Bronchial epithelial cell (primary cell): ENCODE results near the gene DUSP22. TPM values are rescaled to one million over a fixed set of nuclear protein-coding genes. Genes with fewer than 3 reads are reported as not detected.
A peak's percentile ranks its signal among the peaks of the same experiment; 100 is the strongest.

ENCODE experiments used
- DNase-seq: peaks from one replicate; pipeline ENCODE4 v3.0.0-alpha.2; 2010; ENCODE audit warnings: low read depth
- FAIRE-seq: peaks from 2 replicates; lab custom pipeline; 2011; peaks lifted over from hg19 to GRCh38; lab: Jason Lieb, UNC
- H3K27me3 ChIP-seq: 2 replicates; pipeline ENCODE4 v1.5.1; 2011; ENCODE audit warnings: low read length; ENCODE audit not compliant: control insufficient read depth, insufficient read depth
- H3K36me3 ChIP-seq: 2 replicates; pipeline ENCODE4 v1.5.1; 2011; ENCODE audit warnings: low read length; ENCODE audit not compliant: control insufficient read depth, insufficient read depth
- H3K4me3 ChIP-seq: 2 replicates; pipeline ENCODE4 v1.5.1; 2011; ENCODE audit warnings: mild to moderate bottlenecking, low read depth, low read length, control low read depth
- total RNA-seq: library from RNA; depleted of rRNA; stranded (reverse); fragments of >200 nt; gene quantifications from 2 replicates; pipeline ENCODE4 v1.2.1, GENCODE V29; 2014
- TF ChIP-seq, protein P1 (sequence below): IDR thresholded peaks from 2 replicates; pipeline ENCODE4 v1.5.1; 2011; ENCODE audit warnings: mild to moderate bottlenecking, moderate library complexity, low read length, control low read depth, inconsistent platforms; ENCODE audit not compliant: insufficient read depth, severe bottlenecking

DUSP22 gene
- total RNA-seq, 1 donor from 2014 or later: 33.7 TPM

DNA sequence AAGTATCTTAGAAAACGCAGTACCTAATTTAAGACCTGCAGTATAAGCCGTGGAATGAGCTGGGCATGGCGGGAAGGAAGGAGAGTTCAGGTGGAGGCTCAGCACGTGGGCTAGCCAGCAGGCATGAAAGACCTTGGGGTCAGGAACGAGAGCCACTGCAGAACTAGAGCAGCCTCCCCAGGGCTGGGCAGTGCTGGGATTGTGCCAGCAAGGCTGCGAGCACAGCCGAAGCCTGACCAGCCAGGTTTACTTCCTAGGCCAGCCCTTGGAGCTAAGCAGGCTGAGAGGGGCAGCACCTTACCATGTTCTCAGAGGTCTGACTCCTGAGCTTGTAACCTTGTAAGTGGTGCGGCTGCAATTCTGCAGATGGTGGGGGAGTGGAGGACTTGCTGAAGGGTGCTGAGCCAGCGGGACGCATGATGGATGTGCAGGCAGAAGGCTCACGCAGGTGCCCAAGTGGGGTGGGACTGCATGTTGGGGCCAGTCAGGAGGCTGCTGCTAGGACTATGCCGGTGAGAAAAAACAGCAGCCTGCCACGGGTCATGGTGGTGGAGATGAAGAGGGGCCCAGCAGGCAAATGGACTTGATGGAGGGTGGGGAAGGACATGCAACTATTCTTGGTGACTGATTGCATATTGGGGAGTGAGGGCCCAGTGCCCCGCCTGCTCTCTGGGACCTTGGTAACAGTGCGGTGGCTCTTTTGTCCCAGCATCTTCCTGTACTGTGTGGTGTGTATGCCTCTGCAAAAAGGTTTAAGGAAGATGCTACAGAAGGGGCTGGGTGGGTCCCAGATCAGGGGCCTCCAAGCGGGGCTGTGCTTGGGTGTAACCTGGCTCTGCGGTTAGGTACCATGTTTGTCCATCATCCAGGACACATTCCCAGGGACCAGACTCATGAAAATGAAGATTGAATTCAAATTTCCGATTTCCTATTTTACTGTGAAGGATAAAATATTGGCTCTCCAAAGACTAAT is 61.6 kb downstream of the DUSP22 start:
- H3K4me3 ChIP-seq: no peak overlapping the region
- TF ChIP-seq, protein P1, sequence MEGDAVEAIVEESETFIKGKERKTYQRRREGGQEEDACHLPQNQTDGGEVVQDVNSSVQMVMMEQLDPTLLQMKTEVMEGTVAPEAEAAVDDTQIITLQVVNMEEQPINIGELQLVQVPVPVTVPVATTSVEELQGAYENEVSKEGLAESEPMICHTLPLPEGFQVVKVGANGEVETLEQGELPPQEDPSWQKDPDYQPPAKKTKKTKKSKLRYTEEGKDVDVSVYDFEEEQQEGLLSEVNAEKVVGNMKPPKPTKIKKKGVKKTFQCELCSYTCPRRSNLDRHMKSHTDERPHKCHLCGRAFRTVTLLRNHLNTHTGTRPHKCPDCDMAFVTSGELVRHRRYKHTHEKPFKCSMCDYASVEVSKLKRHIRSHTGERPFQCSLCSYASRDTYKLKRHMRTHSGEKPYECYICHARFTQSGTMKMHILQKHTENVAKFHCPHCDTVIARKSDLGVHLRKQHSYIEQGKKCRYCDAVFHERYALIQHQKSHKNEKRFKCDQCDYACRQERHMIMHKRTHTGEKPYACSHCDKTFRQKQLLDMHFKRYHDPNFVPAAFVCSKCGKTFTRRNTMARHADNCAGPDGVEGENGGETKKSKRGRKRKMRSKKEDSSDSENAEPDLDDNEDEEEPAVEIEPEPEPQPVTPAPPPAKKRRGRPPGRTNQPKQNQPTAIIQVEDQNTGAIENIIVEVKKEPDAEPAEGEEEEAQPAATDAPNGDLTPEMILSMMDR: no peak
- FAIRE-seq: peak; percentile 55
- DNase-seq: no peak
- H3K27me3 ChIP-seq: no peaks in the 10 kb centered on the region
- H3K36me3 ChIP-seq: no peaks in the 10 kb centered on the region

GRCh38 chr6:354631-355280 is 62.5 kb downstream of the DUSP22 start:
- TF ChIP-seq, protein P1: no peak
- Histone ChIP-seq H3K4me3 (no peak overlapping the region), H3K36me3 (no peaks in the 10 kb centered on the region), H3K27me3 (no peaks in the 10 kb centered on the region)
- no peak for DNase-seq
- FAIRE-seq: peak; percentile 47

GRCh38 chr6:355373-356208 is 63.3 kb downstream of the DUSP22 start:
- Histone ChIP-seq H3K36me3 (no peaks in the 10 kb centered on the region), H3K27me3 (no peaks in the 10 kb centered on the region), H3K4me3 (no peak overlapping the region)
- TF ChIP-seq, protein P1: no peak
- DNase-seq (no peak), FAIRE-seq (no peak)

GRCh38 chr6:356828-357251 is 64.6 kb downstream of the DUSP22 start:
- FAIRE-seq: no peak
- Histone ChIP-seq H3K27me3 (no peaks in the 10 kb centered on the region), H3K36me3 (no peaks in the 10 kb centered on the region), H3K4me3 (no peak overlapping the region)
- no peak for DNase-seq
- TF ChIP-seq, protein P1: no peak

GRCh38 chr6:357261-357790 is 65.0 kb downstream of the DUSP22 start:
- H3K27me3 ChIP-seq: no peaks in the 10 kb centered on the region
- FAIRE-seq: no peak

More at GRCh38 chr6:357261-357790, 65.0 kb downstream of the DUSP22 start:
- TF ChIP-seq, protein P1: no peak
- Histone ChIP-seq H3K36me3 (no peaks in the 10 kb centered on the region), H3K4me3 (no peak overlapping the region)
- no peak for DNase-seq
